ENCODE data around the gene BMPR1B. TPM values are rescaled to one million over a fixed set of nuclear protein-coding genes. Genes with fewer than 3 reads are reported as not detected.

The BMPR1B gene
- total and polyA plus RNA-seq, 9 donors: 4.9 to 35.7 (median 13.3) TPM

- Histone ChIP-seq H3K4me1 (ENCODE audit: insufficient read depth) (no peaks in the 10 kb centered on the region), H3K4me3 (no peak overlapping the region), H3K9me3 (no peaks in the 10 kb centered on the region), H3K27ac (no peak overlapping the region), H3K27me3 (no peaks in the 10 kb centered on the region), H3K36me3 (no peaks in the 10 kb centered on the region)
- WGBS, 3 donors: 92 to 97% (median 93%) methylated on average over 1 of the region's 1 CpG
- DNase-seq: no peak
- intact Hi-C loops (cut with DNase I): no loop called here
- TF ChIP-seq EP300 (IDR thresholded peaks at IDR 0.05) (no peak), POLR2A (IDR thresholded peaks at IDR 0.05) (no peak), CTCF (IDR thresholded peaks at IDR 0.05) (no peak)
Measured at GRCh38 chr4:94960708-94961107, 203.0 kb downstream of the BMPR1B start.

DNA sequence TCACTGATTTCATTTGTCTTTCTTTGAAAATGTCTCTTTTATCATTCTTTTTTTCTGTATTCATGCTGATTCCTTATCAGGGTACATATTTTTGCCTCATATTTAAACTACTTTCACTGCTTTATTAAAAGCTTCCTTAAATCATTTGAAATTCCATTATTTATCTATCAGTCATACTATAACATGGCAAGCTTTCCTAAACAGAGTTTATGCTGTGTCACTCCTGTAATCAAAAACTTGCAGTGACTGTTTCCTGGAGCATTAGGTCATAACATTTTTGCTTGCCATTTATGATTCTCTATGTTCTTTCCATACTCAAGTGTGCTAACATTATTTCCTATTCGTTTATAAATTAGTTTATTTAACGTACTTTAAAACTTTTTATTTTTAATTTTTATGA is 203.7 kb downstream of the BMPR1B start:
- Histone ChIP-seq H3K27ac (no peak overlapping the region), H3K4me3 (no peak overlapping the region), H3K9me3 (no peaks in the 10 kb centered on the region), H3K4me1 (ENCODE audit: insufficient read depth) (no peaks in the 10 kb centered on the region), H3K36me3 (no peaks in the 10 kb centered on the region), H3K27me3 (no peaks in the 10 kb centered on the region)
- 92 to 96% (median 92%) methylated on average over 2 of the region's 2 CpGs for WGBS, 3 donors
- intact Hi-C loops (cut with DNase I): no loop called here
- no peak for DNase-seq
- TF ChIP-seq POLR2A (IDR thresholded peaks at IDR 0.05): no peak
- no peak for TF ChIP-seq CTCF (IDR thresholded peaks at IDR 0.05)
- TF ChIP-seq EP300 (IDR thresholded peaks at IDR 0.05): no peak

GRCh38 chr4:94962484-94962883 is 204.7 kb downstream of the BMPR1B start:
- intact Hi-C loops (cut with DNase I): no loop called here
- H3K27ac ChIP-seq: no peak overlapping the region

GRCh38 chr4:94965852-94966251 is 208.1 kb downstream of the BMPR1B start:
- no peak overlapping the region for H3K4me3 ChIP-seq
- no peak for DNase-seq
- no peaks in the 10 kb centered on the region for H3K27me3 ChIP-seq
- H3K36me3 ChIP-seq: no peaks in the 10 kb centered on the region
- H3K4me1 ChIP-seq (ENCODE audit: insufficient read depth): no peaks in the 10 kb centered on the region
- no peaks in the 10 kb centered on the region for H3K9me3 ChIP-seq
- intact Hi-C loops (cut with DNase I): no loop called here
- H3K27ac ChIP-seq: no peak overlapping the region
- no peak for TF ChIP-seq POLR2A (IDR thresholded peaks at IDR 0.05)
- no peak for TF ChIP-seq CTCF (IDR thresholded peaks at IDR 0.05)
- TF ChIP-seq EP300 (IDR thresholded peaks at IDR 0.05): no peak

More at GRCh38 chr4:94962484-94962883, 204.7 kb downstream of the BMPR1B start:
- H3K4me3 ChIP-seq: no peak overlapping the region
- no peak for TF ChIP-seq POLR2A (IDR thresholded peaks at IDR 0.05)
- no peak for TF ChIP-seq CTCF (IDR thresholded peaks at IDR 0.05)
- no peak for TF ChIP-seq EP300 (IDR thresholded peaks at IDR 0.05)
- no peaks in the 10 kb centered on the region for H3K27me3 ChIP-seq
- no peaks in the 10 kb centered on the region for H3K36me3 ChIP-seq
- DNase-seq: no peak
- no peaks in the 10 kb centered on the region for H3K4me1 ChIP-seq (ENCODE audit: insufficient read depth)
- H3K9me3 ChIP-seq: no peaks in the 10 kb centered on the region

- TF ChIP-seq CTCF (IDR thresholded peaks at IDR 0.05): no peak
- no peak for TF ChIP-seq POLR2A (IDR thresholded peaks at IDR 0.05)
- TF ChIP-seq EP300 (IDR thresholded peaks at IDR 0.05): no peak
- WGBS, 3 donors: 84 to 91% (median 85%) methylated on average over 4 of the region's 4 CpGs
- no peak overlapping the region for H3K27ac ChIP-seq
- intact Hi-C loops (cut with DNase I): no loop called here
- no peaks in the 10 kb centered on the region for H3K36me3 ChIP-seq
- no peaks in the 10 kb centered on the region for H3K4me1 ChIP-seq (ENCODE audit: insufficient read depth)
- H3K27me3 ChIP-seq: peaks cover 3% of the 10 kb centered on the region
- no peak for DNase-seq
- H3K9me3 ChIP-seq: no peaks in the 10 kb centered on the region
- no peak overlapping the region for H3K4me3 ChIP-seq
Measured at GRCh38 chr4:94968493-94968892, 210.7 kb downstream of the BMPR1B start.

Measured in ovary (tissue), 9 donors.